Tibial artery (tissue), 4 donors: Measurements from ENCODE around the gene BAIAP3.

Experiments used
- DNase-seq, 2 donors: peaks; one replicate each; pipeline ENCODE4 v3.0.0-alpha.2; 2019
- H3K27ac ChIP-seq, 2 donors: fragments of 200-600 bp; sonication (generic) in 1 of 2; 1 replicate in 1 of 2; 2 replicates in 1 of 2; pipeline ENCODE4 v1.5.1; 2018 to 2019; ENCODE audit warnings: mild to moderate bottlenecking in 1 of 2
- H3K27me3 ChIP-seq, 2 donors: fragments of 200-600 bp; sonication (generic) in 1 of 2; one replicate each; pipeline versions ENCODE4 v1.5.1 to v1.6.0; 2016 to 2019
- H3K36me3 ChIP-seq, 3 donors: fragments of 200-600 bp; sonication (generic) in 2 of 3; one replicate each; pipeline ENCODE4 v1.5.1; 2016 to 2019; ENCODE audit warnings: mild to moderate bottlenecking in 2 of 3
- H3K4me1 ChIP-seq, 4 donors: fragments of 200-600 bp; sonication (generic) in 2 of 4; 1 replicate in 3 of 4; 2 replicates in 1 of 4; pipeline ENCODE4 v1.5.1; 2016 to 2019
- H3K4me3 ChIP-seq, 2 donors: fragments of 200-600 bp; sonication (generic) in 1 of 2; 1 replicate in 1 of 2; 2 replicates in 1 of 2; pipeline ENCODE4 v1.5.1; 2018 to 2019; ENCODE audit warnings: mild to moderate bottlenecking in 2 of 2
- H3K9me3 ChIP-seq, 3 donors: fragments of 200-600 bp; sonication (generic) in 1 of 3; one replicate each; pipeline ENCODE4 v1.5.1; 2016 to 2019
- intact Hi-C: fragments of 100-400 bp; cut with DNase I; formaldehyde crosslinking; loops from one replicate; pipeline ENCODE4 v1.15.0; 2023; ENCODE audit warnings: low total_unique reads
- TF ChIP-seq, protein P1 (sequence below), 2 experiments: fragments of 200-600 bp in 1 of 2; fragments of 450-650 bp in 1 of 2; IDR thresholded peaks; one replicate each; pipeline ENCODE4 v1.5.1; 2017 to 2019; ENCODE audit warnings: antibody characterized with exemption in 2 of 2, mild to moderate bottlenecking in 1 of 2, moderate library complexity in 1 of 2

The BAIAP3 gene

GRCh38 chr16:1309888-1310831, 23.3 kb upstream of the BAIAP3 start:
- Histone ChIP-seq H3K36me3 (peaks cover 9 to 25% (median 17%) of the 10 kb centered on the region in 3 donors), H3K9me3 (no peaks in the 10 kb centered on the region), H3K4me3 (peak overlapping the region; percentile 74 to 91), H3K4me1 (peaks cover 6 to 52% (median 32%) of the 10 kb centered on the region in 4 donors), H3K27ac (peak overlapping the region; percentile 93 to 97), H3K27me3 (peaks cover 0 to 4% of the 10 kb centered on the region in 2 donors)
- intact Hi-C loops: no loop called here
- TF ChIP-seq, protein P1, sequence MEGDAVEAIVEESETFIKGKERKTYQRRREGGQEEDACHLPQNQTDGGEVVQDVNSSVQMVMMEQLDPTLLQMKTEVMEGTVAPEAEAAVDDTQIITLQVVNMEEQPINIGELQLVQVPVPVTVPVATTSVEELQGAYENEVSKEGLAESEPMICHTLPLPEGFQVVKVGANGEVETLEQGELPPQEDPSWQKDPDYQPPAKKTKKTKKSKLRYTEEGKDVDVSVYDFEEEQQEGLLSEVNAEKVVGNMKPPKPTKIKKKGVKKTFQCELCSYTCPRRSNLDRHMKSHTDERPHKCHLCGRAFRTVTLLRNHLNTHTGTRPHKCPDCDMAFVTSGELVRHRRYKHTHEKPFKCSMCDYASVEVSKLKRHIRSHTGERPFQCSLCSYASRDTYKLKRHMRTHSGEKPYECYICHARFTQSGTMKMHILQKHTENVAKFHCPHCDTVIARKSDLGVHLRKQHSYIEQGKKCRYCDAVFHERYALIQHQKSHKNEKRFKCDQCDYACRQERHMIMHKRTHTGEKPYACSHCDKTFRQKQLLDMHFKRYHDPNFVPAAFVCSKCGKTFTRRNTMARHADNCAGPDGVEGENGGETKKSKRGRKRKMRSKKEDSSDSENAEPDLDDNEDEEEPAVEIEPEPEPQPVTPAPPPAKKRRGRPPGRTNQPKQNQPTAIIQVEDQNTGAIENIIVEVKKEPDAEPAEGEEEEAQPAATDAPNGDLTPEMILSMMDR (IDR thresholded peaks at IDR 0.05): no peak
- peak; percentile 50 to 82 for DNase-seq

DNA sequence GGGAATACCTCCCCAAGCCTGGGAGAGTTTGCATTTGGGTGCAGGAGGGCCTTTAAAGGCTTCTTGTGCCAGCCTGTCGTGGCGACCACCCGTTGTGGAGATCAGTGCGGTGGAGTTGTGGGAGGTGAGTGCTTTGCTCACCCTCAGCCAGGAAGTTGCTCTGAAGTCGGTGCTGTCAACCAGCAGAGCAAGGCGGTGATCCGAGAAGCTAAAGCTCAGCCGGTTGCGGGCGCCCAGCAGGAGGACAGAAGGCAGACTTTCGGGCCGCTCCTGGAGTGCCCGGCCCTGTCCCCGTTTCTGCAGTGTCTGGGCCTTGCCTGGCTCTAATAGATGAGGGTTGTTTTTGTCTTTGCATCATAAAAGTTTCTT, 22.6 kb upstream of the BAIAP3 start:
- TF ChIP-seq, protein P1 (IDR thresholded peaks at IDR 0.05): no peak
- H3K27me3 ChIP-seq: peaks cover 0 to 4% of the 10 kb centered on the region in 2 donors
- no peaks in the 10 kb centered on the region for H3K9me3 ChIP-seq
- no peak for DNase-seq
- peaks cover 6 to 52% (median 32%) of the 10 kb centered on the region in 4 donors for H3K4me1 ChIP-seq
- intact Hi-C loops: no loop called here
- H3K36me3 ChIP-seq: peaks cover 15 to 31% (median 23%) of the 10 kb centered on the region in 3 donors
- H3K4me3 ChIP-seq: peak overlapping the region; percentile 74 to 91
- peak overlapping the region; percentile 50 to 93 for H3K27ac ChIP-seq

- Histone ChIP-seq H3K4me1 (peaks cover 6 to 52% (median 32%) of the 10 kb centered on the region in 4 donors), H3K36me3 (peaks cover 20 to 36% (median 28%) of the 10 kb centered on the region in 3 donors), H3K27ac (peak overlapping the region in 1 of 2 donors; percentile 50), H3K4me3 (peak overlapping the region; percentile 74 to 91), H3K27me3 (peaks cover 0 to 4% of the 10 kb centered on the region in 2 donors), H3K9me3 (no peaks in the 10 kb centered on the region)
- intact Hi-C loops: no loop called here
- no peak for DNase-seq
- TF ChIP-seq, protein P1 (IDR thresholded peaks at IDR 0.05): no peak
These were observed 22.2 kb upstream of the BAIAP3 start for GRCh38 chr16:1311212-1311737.

DNA sequence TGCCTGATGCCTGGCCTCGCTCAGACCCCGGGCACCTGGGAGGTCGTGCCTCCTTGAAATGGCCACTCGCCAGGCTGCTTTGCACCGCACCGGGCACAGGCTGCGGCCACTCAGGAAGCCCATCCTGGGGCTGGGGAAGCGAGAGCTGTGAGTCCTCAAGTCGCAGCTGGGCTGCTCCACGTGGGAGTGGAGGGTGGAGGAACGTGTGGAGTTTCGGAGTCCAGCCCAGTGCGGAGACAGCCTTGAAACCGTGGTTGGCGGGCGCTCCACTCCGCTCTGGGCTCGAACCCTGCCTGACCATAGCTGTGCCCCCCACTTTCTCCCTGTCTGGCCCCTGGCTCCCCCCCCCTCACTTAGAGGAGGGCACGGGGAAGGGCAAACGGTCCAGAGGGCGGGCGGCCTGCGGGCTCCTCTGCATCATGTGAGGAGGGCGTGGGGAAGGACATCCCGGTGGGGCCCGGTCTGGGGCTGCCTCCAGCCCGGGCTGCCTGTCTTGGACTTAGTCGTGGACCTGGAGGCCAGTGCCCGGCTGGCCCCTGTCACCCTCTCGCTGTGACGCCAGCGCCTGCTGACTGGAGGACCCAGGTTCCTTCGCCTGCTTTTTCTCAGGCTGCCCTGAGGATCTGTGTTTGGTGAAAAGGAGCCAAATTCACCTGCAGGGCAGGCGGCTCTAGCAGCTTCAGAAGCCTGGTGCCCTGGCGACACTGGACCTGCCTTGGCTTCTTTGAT, 21.5 kb upstream of the BAIAP3 start:
- TF ChIP-seq, protein P1 (IDR thresholded peaks at IDR 0.05): no peak
- DNase-seq: no peak
- peak overlapping the region; percentile 74 to 91 for H3K4me3 ChIP-seq
- H3K27ac ChIP-seq: no peak overlapping the region
- H3K36me3 ChIP-seq: peaks cover 26 to 42% (median 34%) of the 10 kb centered on the region in 3 donors
- H3K4me1 ChIP-seq: peaks cover 6 to 52% (median 32%) of the 10 kb centered on the region in 4 donors
- peaks cover 0 to 4% of the 10 kb centered on the region in 2 donors for H3K27me3 ChIP-seq
- no peaks in the 10 kb centered on the region for H3K9me3 ChIP-seq
- intact Hi-C loops: no loop called here

- intact Hi-C loops: no loop called here
- H3K4me3 ChIP-seq: peak overlapping the region in 1 of 2 donors; percentile 91
- peaks cover 32 to 47% (median 40%) of the 10 kb centered on the region in 3 donors for H3K36me3 ChIP-seq
- H3K27me3 ChIP-seq: no peaks in the 10 kb centered on the region
- H3K27ac ChIP-seq: no peak overlapping the region
- no peak for DNase-seq
- TF ChIP-seq, protein P1 (IDR thresholded peaks at IDR 0.05): no peak
- H3K9me3 ChIP-seq: no peaks in the 10 kb centered on the region
- H3K4me1 ChIP-seq: peaks cover 6 to 52% (median 32%) of the 10 kb centered on the region in 4 donors
These were observed 21.0 kb upstream of the BAIAP3 start for GRCh38 chr16:1312467-1312816.
